Ishikawa (cell line): ENCODE data around the gene ZBTB3.

Experiments used
- CEBPB ChIP-seq: IDR thresholded peaks from 2 replicates; pipeline ENCODE4 v1.6.1; 2012
- CREB1 ChIP-seq: IDR thresholded peaks from 2 replicates; pipeline ENCODE4 v1.6.1; 2012; ENCODE audit warnings: low read depth
- EGR1 ChIP-seq: IDR thresholded peaks from 2 replicates; pipeline ENCODE4 v1.6.1; 2012
- EP300 ChIP-seq: IDR thresholded peaks from 2 replicates; pipeline ENCODE4 v1.6.1; 2012; ENCODE audit warnings: borderline replicate concordance
- FOXM1 ChIP-seq: IDR thresholded peaks from 2 replicates; pipeline ENCODE4 v1.6.1; 2012; ENCODE audit warnings: low read depth, borderline replicate concordance
- NFIC ChIP-seq: IDR thresholded peaks from 2 replicates; pipeline ENCODE4 v1.6.1; 2012
- RAD21 ChIP-seq: IDR thresholded peaks from 2 replicates; pipeline ENCODE4 v1.6.1; 2012; ENCODE audit warnings: low read depth
- TAF1 ChIP-seq: IDR thresholded peaks from 2 replicates; pipeline ENCODE4 v1.6.1; 2012; ENCODE audit warnings: low read depth, mild to moderate bottlenecking
- TCF12 ChIP-seq: IDR thresholded peaks from 2 replicates; pipeline ENCODE4 v1.6.1; 2012; ENCODE audit warnings: low read depth
- TEAD4 ChIP-seq: IDR thresholded peaks from 2 replicates; pipeline ENCODE4 v1.6.1; 2012
- YY1 ChIP-seq: IDR thresholded peaks from 2 replicates; pipeline ENCODE4 v1.6.1; 2012; ENCODE audit warnings: low read depth
- ZBTB7A ChIP-seq: IDR thresholded peaks from 2 replicates; pipeline ENCODE4 v1.6.1; 2012; ENCODE audit warnings: low read depth
- TF ChIP-seq, protein P1 (sequence below): IDR thresholded peaks from 2 replicates; pipeline ENCODE4 v1.6.1; 2012; ENCODE audit warnings: low read depth, mild to moderate bottlenecking
- TF ChIP-seq, protein P2 (sequence below): IDR thresholded peaks from 2 replicates; pipeline ENCODE4 v1.6.1; 2012
- TF ChIP-seq, protein P3 (sequence below): IDR thresholded peaks from 2 replicates; pipeline ENCODE4 v1.6.1; 2012

The ZBTB3 gene

DNA sequence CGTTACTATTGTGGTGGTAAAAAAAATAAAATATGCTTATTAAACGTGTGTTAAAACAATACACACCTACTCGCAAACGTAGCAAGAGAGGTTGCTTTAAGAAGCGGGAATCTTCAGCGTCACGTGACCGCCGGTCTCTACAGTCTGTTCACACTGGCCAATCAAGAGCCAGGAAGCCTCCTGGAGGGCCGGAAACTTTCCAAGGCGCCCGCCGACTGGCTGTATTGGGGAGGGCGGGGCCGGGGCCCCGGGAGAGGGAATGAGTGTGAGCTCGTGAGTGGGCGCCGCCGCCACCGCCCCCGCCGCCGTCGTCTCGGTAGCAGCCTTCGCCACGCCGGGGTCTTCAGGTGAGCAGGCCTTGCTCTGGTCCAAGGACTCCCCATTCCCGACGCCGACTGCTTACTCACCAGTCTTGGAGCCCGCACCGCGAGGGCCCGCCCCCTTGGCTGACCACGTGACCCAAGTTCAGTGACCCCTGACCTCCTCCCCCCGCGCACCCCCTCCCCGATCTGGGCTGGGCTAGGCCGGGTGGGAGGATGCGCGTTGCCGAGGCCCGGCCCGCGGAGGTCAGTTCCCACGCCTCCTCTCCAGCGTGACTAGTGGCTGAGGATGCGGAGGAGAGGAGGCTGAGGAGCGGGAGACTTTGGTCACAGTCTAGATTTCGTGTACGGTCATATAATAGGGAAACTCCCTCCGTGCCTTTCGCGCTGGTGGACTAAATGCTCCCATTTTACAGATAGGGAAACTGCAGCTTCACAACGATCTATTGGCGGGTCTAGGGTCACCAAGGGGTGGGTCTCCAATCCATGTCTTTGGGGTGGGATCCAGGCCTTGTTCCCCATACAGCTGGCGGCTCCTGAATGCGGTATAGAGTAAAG, 17.4 kb upstream of the ZBTB3 start, which contains the start of gene TAF6L:
TSS of gene TAF6L (plus strand) at position 253 of the 878 bp plus-strand sequence. CDS start 4,388 bp downstream, outside the sequence.
- no peak for TF ChIP-seq RAD21
- TF ChIP-seq, protein P1, sequence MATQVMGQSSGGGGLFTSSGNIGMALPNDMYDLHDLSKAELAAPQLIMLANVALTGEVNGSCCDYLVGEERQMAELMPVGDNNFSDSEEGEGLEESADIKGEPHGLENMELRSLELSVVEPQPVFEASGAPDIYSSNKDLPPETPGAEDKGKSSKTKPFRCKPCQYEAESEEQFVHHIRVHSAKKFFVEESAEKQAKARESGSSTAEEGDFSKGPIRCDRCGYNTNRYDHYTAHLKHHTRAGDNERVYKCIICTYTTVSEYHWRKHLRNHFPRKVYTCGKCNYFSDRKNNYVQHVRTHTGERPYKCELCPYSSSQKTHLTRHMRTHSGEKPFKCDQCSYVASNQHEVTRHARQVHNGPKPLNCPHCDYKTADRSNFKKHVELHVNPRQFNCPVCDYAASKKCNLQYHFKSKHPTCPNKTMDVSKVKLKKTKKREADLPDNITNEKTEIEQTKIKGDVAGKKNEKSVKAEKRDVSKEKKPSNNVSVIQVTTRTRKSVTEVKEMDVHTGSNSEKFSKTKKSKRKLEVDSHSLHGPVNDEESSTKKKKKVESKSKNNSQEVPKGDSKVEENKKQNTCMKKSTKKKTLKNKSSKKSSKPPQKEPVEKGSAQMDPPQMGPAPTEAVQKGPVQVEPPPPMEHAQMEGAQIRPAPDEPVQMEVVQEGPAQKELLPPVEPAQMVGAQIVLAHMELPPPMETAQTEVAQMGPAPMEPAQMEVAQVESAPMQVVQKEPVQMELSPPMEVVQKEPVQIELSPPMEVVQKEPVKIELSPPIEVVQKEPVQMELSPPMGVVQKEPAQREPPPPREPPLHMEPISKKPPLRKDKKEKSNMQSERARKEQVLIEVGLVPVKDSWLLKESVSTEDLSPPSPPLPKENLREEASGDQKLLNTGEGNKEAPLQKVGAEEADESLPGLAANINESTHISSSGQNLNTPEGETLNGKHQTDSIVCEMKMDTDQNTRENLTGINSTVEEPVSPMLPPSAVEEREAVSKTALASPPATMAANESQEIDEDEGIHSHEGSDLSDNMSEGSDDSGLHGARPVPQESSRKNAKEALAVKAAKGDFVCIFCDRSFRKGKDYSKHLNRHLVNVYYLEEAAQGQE = no peak
- TF ChIP-seq ZBTB7A = peak; percentile 86
- TF ChIP-seq TEAD4 = no peak
- TF ChIP-seq EP300 = no peak
- no peak for TF ChIP-seq CEBPB
- TF ChIP-seq, protein P2, sequence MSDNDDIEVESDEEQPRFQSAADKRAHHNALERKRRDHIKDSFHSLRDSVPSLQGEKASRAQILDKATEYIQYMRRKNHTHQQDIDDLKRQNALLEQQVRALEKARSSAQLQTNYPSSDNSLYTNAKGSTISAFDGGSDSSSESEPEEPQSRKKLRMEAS = peak; percentile 65; the same call in 1 of the 2 replicates
- TF ChIP-seq EGR1 = peak; percentile 83
- no peak for TF ChIP-seq FOXM1
- TF ChIP-seq TCF12 = no peak
- no peak for TF ChIP-seq YY1
- no peak for TF ChIP-seq NFIC
- TF ChIP-seq TAF1 = peak; percentile 28; the same call in 1 of the 2 replicates
- TF ChIP-seq, protein P3, sequence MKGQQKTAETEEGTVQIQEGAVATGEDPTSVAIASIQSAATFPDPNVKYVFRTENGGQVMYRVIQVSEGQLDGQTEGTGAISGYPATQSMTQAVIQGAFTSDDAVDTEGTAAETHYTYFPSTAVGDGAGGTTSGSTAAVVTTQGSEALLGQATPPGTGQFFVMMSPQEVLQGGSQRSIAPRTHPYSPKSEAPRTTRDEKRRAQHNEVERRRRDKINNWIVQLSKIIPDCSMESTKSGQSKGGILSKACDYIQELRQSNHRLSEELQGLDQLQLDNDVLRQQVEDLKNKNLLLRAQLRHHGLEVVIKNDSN = peak; percentile 94
- TF ChIP-seq CREB1 = no peak

DNA sequence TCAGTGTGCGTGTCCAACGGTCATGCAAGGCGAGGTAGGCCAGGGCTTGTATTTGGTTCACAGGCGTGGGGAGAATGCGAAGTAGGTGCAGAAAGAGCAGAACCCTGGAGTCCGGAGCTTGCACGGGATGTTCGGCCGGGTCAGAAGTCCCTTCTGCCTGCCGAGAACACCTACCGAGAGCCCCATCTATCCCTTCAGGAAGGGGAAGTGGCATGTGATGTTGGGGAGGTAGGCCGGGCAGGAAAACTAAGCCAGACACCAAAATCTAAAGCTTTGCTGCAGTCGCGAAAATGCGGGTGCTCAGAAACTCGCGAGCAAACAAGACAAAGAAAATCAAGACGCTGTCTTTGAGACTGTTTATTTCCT, 16.8 kb upstream of the ZBTB3 start:
- TF ChIP-seq TCF12 (no peak), NFIC (0 out of 2 replicates have a peak, but pooled peaks have one; percentile 12)

DNA sequence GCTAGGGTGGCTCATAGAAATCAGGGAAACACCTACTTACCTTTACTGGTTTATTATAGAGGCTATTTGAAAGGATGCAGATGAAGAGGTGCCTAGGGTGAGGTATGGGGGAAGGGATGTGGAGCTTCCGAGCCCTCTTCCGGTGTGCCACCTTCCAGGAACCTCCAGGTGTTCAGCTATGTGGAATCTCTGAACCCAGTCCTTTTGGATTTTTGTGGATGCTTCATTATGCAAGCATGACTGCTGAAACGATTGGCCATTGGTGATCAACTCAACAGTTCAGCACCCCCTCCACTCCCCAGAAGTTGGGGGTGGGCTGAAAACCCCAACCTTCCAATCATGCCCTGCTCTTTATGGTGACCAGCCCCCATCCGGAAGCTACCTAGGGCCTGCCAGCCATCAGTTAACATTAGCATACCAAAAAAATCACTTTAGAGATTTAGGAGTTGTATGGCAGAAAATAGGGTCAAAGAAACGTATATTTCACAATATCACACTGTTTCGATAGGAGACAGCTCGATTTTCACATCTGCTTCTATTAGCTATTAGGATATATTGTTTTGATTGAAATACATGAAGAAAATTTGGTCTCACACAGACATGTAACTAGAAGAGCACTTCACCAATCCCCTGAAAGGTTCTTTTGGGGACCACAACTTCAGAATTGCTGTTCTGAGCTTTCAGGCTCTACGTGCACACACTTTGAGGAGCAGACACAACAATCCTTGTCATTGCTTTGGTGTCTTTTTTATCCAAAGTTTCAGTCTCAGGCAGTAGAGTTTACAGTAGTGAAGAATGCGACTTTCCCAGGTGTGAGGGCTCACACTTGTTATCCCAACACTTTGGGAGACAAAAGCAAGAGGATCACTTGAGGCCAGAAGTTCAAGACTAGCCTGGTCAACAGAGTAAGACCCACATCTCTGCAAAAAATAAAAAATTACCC, 4.2 kb upstream of the ZBTB3 start:
- no peak for TF ChIP-seq NFIC
- TF ChIP-seq TEAD4 = no peak
- TF ChIP-seq, protein P3 = no peak
- no peak for TF ChIP-seq EP300
- no peak for TF ChIP-seq CEBPB
- TF ChIP-seq, protein P1 = no peak
- TF ChIP-seq RAD21 = no peak
- TF ChIP-seq YY1 = no peak
- TF ChIP-seq TCF12 = no peak
- TF ChIP-seq FOXM1 = no peak
- no peak for TF ChIP-seq CREB1
- TF ChIP-seq TAF1 = no peak
- TF ChIP-seq EGR1 = no peak
- TF ChIP-seq, protein P2 = no peak
- TF ChIP-seq ZBTB7A = no peak

DNA sequence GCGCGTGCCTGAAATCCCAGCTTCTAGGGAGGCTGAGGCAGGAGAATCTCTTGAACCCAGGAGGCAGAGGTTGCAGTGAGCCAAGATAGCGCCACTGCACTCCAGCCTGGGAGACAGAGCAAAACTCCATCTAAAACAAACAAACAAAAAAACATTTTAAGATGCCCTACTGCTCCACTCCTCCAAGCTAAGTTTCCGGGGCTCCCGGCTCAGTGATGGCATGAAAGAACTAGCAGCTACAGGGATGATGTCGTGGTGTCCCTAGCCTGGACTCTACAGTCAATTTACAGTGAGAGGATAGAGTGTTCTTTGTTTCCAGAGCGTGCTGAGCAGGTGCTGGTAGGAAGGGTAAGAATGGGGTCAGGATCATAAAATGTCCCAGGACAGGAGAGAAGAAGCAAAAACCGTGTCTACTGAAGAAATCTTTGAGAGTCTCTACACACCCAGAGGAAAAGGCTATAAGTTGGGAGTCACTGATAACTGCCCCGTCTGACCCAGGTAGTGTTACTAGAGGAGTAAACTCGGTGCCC, 1.2 kb upstream of the ZBTB3 start:
- TF ChIP-seq FOXM1 (no peak), TEAD4 (no peak), EP300 (no peak), TAF1 (no peak), CREB1 (no peak), NFIC (no peak), EGR1 (no peak), RAD21 (no peak), CEBPB (no peak), YY1 (no peak), TCF12 (no peak), ZBTB7A (no peak)
- TF ChIP-seq, protein P3 = no peak
- TF ChIP-seq, protein P1 = no peak
- TF ChIP-seq, protein P2 = no peak
